Stimulated activated CD4-positive, alpha-beta T cell treated with anti-CD3 and anti-CD28 coated beads, Interleukin-12 subunit alpha, Interleukin-12 subunit beta, amount 100 ng/mL, for 48 hours (primary cell): ENCODE measurements around the gene TPK1.
"Not testable (repeated sequence)": the region's sequence is repeated elsewhere in the genome, so short reads cannot be mapped to it uniquely, and the experiment has no call there.

ENCODE experiments used
- DNase-seq, 3 donors: peaks; one replicate each; pipeline ENCODE4 v3.0.0-alpha.2; 2020; ENCODE audit warnings: low read depth in 2 of 3, low spot score in 1 of 3

TPK1 gene

DNA sequence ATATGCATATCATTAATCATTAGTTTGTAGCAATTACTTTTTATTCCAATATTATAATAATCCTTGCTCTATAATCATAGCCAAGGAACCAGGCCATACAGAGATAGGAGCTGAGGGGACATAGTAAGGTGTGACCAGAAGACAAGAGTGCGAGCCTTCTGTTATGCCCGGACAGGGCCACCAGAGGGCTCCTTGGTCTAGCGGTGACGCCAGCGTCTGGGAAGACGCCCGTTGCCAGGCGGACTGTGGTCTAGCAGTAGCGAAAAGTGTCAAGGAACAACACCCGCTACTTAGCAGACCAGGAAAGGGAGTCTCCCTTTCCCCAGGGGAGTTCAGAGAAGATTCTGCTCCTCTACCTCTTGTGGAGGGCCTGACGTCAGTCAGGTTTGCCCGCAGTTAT is 109.0 kb downstream of the TPK1 start:
- DNase-seq = not testable (repeated sequence)

DNA sequence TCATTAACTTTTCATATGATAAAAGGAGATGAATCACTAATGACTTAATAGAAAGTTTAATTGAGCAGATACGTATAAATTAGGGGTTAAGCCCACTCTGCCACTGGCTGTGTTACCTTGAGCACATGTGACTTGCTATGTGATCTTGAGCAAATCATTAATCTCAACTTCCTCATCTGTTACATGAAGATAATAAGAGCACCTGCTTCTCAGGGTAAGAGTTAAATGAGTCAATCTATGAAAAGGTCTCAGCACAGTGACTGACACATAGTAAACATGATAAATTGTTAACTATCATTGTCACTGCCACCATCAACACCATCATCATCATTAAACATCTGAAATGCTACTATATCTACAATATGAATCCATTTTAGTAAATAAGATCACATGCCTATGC is 110.8 kb downstream of the TPK1 start:
- DNase-seq = no peak

DNA sequence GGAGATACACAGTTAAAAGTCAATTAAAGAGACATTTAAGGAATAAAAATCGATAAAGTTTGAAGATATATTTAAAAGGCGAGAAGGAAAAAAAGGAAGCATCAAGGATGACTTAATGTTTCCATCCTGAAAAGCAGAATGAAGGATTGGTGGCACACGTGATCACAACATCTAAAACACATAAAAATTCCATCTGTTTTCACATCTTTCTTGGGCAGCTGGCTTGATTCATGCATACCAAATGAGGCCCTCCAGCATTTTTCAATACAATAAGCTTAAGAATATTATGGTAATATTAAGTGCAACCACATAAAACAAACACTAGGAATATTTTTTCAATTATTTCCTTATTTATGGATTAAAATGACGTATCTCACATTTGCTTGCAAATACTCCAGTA is 112.6 kb downstream of the TPK1 start:
- DNase-seq = no peak

DNA sequence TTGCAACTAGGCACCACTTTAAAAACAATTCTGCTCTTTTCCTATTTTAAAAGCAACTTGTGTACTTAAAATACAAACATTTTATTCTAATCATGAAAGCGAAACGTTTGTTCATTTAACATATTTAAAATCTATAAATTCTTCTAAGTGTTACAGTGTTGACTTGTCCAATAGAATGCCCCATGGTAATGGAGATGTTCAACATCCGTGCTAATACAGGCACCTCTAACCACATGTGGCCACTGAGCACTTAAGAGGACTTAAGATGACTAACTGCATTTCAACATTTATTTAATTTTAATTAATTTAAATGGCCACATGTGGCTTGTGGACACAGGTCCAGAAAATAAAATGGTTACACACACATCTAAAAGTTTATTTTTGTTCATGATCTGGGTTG is 115.1 kb downstream of the TPK1 start:
- no peak for DNase-seq

DNA sequence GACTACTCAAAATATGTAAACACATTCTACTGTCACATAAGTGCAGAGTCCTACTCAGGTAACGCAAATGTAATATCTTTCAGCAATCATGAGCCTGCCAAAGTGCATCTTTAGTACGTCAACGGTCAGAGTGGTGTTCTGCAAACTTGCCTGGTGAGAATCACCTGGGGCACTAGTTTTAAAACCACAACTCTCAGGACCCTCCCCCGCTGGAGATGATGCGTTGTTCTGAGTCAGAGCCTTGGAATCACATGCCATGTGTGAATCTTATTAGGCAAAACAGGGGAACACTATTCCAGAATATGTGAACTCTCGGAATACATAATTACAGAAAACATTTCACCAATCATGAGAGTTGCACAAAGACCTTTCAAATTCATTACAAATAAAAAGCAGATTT is 115.7 kb downstream of the TPK1 start:
- DNase-seq = no peak

DNA sequence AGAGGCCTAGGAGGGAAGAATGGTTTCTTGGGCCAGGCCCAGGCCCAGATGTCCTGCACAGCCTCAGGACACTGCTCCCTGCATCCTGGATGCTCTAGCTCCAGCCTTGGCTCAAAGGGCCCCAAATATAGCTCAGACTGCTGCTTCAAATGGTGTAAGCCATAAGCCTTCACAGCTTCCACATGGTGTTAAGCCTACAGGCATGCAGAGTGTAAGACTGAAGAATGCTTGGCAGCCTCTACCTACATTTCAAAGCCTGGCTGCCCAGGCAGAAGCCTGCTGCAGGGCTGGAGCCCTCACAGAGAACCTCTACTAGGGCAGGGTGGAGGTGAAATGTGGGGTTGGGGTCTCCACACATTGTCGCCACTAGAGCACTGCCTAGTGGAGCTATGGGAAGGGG is 118.1 kb downstream of the TPK1 start:
- no peak for DNase-seq

DNA sequence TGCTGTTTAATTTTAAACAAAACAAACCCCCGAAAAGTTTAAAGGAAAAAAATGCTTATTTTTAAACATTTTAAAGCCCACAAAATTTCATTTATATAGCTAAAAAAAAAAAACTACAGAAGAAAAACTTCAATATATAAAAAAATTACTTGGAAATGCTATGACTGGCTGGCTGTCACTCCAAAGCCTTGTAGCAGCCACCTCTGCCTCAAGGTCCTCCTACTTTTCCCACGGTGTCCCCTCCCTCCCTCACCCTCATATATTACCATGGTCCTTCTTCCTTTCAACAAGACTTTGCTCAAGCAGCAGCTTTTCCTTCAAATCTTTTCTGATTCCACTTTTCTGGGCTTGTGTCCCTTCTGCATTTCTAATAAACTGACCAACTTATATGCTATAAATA is 122.0 kb downstream of the TPK1 start:
- DNase-seq = no peak

DNA sequence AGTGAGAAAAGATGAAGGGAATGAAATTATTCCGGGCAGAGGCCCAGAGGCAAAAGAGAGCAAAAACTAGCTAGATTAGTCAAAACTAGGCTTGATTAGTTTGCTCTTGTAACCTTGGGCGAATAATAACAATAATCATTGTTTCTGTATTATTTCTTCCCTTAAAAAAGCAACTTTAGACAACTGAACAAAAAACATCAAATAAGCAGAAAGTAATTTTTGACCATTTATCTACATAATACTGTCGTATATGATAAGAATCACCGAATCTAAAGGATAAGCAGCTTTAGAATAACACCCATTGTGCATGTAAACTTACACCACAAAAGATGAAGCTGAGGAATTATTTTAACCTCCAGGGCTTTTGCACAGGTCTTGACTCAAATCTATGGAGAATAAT is 125.1 kb downstream of the TPK1 start:
- DNase-seq = no peak

DNA sequence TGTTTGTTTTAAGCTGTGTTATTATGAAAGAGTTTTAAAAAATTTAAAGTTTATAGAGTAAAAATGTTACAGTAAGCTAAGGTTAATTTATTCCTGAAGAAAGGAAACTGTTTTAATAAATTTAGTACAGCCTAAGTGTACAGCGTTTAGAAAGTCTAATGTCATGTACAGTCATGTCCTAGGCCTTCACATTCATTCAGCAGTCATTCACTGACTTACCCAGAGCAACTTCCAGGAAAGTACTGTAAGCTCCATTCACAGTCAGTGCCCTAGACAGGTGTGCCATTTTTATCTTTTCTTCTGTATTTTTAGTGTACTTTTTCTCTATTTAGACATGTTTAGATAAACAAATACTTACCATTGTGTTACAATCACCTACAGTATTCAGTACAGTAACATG is 126.8 kb downstream of the TPK1 start:
- no peak for DNase-seq

DNA sequence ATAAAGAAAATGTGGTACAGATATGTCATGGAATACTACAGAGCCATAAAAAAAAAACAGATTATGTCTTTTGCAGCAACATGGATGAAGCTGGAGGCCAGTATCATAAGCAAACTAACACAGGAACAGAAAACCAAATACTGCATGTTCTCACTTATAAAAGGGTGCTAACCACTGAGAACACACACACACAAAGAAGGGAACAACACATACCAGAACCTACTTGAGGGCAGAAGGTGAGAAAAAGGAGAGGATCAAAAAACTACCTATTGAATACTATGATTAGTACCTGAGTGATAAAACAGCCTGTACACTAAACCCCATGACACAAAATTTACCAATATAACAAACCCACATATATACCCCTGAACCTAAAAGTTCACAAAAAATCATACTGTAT is 144.6 kb downstream of the TPK1 start:
- DNase-seq = no peak

DNA sequence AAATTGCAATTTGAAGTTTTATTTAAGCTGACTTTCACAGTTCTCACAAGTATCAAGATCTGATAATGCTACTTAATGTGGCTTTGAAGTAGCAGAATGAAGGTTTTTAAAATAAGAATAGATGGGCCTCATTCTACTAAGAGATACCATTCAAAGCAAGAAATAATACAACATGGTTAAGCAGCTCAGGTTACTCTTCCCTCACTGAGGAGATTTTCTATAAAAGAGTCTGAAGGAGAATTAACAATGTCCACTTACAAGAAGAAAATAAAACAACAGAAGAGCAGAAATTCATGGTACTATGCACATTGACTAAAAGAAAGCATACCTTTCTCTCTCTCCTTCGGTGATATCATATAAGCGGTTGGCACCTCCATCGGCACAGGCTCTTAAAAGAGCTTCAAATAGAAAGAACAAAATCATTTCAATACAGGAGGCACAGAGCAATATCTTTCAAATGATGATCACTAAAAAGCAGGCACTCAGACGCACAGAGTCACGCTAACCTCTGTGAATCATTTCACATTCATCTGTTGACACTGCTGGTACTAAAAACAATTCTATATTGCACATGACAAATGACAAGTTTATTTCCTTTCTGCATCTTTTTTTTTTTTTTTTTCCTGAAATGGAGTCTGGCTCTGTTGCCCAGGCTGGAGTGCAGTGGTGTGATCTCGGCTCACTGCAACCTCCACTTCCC is 153.1 kb downstream of the TPK1 start:
- no peak for DNase-seq

DNA sequence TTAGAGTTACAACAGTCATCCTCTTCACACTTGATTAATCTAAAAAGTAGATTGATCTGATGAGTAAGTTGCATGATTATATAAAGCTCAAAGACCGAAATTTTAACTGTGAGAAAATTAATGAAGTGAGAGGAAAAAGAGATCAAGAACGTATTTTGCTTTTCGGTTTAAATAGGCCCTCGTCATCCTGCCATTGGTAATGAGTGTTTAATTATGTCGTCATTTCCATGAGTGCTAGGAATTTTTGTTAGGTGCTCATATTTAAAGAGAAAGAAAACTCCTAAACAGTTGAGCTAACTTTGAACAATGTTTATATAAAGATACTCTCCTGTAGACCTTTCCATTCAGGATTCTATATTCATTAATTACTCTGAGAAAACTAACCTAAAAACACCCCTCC is 159.4 kb downstream of the TPK1 start:
- DNase-seq = no peak

DNA sequence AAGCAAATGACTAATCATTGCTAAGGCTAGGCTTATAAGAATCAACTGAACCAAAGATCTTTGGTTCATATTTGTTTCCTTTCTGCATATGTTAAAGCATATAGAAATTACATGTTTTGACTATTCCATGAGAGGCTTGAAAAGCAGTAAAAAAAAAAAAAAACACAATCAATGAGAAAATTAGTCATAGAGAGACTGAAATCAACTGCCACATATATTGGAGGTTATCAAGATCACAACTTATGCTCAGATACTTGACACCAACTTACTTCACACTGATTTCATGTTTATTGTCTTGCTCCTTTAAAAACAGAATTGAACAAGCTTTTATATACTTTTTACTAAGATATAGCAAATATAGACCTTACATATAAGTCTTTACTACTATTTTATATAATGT is 161.3 kb downstream of the TPK1 start:
- DNase-seq = no peak

DNA sequence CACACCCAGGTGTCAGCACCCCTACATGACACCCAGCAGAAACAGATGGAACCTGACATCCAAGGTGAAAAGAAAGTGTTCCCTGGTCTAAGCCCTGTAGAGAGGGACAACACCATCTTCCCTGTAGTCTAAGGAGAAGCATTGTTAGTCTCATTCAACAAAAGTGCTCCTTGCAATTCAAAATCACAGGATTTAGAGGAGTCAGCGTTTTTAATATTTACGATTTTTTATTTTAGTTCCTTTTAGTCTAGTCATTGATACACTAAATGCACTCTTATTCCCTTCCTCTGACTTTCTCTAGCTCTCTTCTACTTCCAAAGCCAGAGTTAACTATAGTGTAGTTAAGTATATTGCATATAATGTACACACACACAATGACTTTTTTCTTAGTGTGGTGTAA is 163.0 kb downstream of the TPK1 start:
- DNase-seq = no peak

DNA sequence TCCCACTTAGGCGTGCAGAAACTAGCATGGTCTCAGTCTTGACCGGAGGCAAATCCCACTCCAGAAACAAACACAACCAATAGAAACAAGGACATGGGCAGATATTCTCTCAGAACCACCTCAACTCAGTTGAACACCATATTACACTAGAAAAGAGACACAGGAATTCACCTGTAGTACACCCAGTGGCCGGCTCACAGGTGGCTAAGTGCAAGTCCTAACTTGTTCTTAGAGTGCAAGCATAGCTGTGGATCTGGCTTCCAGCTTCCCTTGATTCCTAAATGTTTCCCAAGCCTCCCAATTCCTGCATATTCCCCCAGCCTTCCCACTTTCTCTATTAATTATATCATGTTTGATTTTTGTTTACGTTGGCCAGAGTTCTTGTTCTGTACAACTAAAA is 164.4 kb downstream of the TPK1 start:
- DNase-seq = no peak

DNA sequence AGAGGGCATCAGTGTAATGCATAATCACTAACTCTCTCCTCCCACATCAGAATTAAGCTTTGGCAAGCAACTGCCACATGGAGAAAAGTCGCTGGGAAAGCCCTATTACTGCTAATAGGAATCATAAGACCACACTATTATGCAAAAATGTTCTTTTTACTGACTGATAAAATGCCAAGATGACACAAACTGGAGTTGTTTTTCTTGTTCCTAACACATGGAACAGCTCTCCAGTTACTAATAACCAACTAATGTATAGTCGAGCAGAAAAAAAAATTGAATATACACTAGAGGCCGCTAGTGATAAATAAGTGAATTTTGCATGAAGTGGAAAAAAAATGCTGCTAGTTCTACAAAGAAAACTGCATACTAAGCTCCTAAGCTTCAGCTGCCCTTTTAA is 165.6 kb downstream of the TPK1 start:
- DNase-seq = no peak

DNA sequence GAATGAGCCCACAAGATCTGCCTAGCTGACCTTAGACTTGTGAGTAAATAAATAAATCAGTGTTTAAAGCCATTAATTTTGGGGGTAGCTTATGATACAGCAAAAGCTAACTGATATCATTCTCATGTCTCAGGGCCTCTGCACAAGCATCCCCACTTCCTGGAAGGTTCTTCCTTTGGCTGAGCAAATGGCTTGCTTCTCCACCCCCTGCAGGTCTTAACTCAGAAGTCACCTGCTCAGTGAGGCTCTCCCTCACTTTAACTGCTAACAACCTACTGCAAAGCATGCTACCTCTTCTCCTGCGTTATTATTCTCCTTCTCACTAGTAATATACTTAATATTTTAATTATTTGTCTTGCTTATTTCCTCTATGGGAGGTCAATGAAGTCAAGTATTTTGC is 167.3 kb downstream of the TPK1 start:
- no peak for DNase-seq

DNA sequence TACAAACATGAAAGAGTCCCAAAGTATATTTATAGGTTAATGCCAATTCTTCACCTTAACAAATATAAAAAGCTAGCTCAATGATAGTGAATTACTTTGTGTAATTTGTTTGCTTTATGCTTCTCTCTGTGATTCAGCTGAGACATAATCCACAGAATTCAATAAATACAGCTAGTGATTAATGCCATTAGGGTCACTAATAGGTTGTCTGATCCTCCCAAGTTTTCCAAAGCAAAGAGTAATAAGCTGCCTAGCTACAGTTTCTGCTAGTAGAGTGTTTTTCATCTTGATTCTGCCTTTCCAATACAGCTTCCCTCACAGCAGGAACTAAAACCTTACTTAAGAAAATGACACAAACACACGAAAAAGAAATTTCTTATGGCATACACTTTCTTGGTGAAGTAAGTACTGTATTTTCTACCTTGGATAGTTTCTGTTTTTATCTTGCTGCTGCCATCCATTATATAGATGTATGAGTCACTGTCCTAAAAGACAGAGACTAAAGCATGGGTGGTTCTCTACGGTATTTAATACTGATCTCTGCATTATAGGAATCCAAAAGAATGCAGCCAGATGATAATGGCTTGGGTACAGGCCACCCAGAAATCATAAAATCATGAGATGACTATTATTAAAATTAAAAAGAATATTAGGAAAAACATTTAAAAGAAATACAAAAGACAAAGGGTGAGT is 170.0 kb downstream of the TPK1 start:
- DNase-seq = no peak

DNA sequence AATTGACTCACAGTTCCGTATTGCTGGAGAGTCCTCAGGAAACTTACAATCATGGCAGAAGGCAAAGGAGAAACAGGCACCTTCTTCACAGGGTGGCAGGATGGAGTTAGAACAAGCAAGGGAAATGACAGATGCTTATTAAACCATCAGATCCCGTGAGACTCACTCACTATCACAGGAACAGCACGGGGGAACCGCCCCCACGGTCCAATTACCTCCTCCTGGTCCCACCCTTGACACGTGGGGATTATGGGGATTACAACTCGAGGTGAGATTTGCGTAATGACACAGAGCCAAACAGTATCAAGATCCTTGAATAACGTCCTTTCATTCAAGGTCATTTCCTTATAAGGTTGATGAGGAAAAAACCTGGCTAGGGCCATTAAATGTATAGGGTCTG is 176.6 kb downstream of the TPK1 start:
- DNase-seq = no peak

DNA sequence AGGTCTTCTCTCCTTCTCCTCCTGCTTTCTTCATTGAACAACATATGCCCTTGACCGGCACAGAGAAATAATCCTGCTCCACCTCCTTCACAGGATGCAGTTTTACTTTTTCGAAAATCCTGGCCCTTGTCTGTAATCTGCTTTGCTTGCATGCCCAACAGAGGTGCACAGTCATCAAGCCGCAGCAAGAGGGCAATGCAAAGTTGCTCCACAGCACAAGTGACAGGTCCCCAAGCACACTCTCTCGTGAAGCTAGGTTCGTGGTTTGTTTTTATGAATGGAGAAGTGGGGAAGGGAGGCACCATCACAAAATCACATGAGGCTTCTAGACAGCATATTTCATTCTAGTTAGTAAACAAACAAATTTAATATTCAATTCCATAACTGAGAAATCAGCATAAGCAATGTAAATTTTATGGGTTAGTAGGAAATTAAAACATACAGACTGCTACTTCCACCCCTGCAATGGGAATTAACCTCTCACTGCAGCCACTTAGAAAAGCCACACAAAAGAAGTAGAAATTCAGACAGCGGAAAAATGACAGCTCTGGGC is 178.8 kb downstream of the TPK1 start:
- DNase-seq = no peak

DNA sequence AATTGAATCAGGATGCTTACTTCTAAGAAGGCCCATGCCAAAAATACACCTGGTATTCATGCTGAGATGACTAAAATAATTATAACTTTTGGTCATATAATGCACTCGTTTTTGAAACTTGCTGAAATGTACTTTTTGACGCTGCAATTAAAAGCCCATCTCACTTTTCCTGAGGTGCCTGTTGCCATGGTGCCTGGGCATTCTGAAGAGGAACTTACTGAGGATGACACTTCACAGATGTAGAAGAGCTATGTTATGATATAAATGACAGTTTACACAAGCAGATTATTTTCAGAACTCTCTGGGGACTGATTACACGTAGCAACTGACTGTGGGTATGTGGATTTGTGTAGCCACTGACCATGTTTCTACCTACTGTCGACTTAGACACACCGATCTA is 182.4 kb downstream of the TPK1 start:
- DNase-seq = no peak

DNA sequence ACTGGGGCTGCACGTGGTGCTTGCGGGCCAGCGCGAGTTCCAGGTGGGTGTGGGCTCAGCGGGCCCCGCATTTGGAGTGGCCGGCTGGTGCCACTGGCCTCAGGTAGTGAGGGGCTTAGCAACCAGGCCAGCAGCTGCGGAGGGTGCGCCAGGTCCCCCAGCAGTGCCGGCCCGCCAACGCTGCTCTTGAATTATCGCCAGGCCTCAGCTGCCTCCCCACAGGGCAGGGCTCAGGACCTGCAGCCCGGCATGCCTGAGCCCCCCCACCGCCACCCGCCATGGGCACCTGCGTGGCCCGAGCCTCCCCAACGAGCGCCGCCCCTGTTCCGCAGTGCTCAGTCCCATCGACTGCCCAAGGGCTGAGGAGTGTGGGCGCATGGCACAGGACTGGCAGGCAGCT is 185.4 kb downstream of the TPK1 start:
- DNase-seq = no peak

DNA sequence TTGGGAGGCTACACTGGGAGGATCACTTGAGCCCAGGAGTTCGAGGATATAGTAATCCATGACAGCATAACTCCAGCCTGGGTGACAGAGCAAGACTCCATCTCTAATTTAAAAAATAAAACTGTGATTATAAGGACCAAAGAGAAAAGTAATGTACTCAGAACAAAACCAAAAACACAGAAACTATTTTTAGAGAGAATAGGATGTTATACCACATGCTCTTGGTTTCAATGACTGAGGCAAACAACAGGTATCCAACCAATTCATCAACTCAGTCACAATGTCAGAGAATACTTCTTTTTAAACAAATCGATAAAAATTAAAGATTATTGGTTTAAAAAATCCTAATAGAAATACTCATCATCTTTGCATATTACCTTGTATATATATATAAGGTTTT is 186.7 kb downstream of the TPK1 start:
- no peak for DNase-seq
